HG03571 (cell line): Measurements from ENCODE around the gene SLC29A2.

ENCODE experiments used
- ATAC-seq: cut with Tn5 transposase; IDR thresholded peaks from one replicate; pipeline ENCODE4 v1.9.1; 2021; ENCODE audit not compliant: unreplicated experiment

The SLC29A2 gene

GRCh38 chr11:66371627-66372415 lies at the start of gene SLC29A2:
Gene SLC29A2 (minus strand): TSS chr11:66371760. CDS start chr11:66371591, 169 bp downstream.
- ATAC-seq = peak; percentile 55

- ATAC-seq = no peak
These were observed 49.3 kb upstream of the SLC29A2 start, which contains the start of gene NPAS4 for GRCh38 chr11:66420671-66421476. Gene NPAS4 (plus strand): TSS chr11:66421035. CDS start chr11:66421180, 145 bp downstream.

- ATAC-seq = no peak
These were observed 48.3 kb upstream of the SLC29A2 start for GRCh38 chr11:66419825-66420224.

GRCh38 chr11:66418986-66419308 lies 47.4 kb upstream of the SLC29A2 start:
- ATAC-seq = no peak

GRCh38 chr11:66418168-66418985 lies 46.8 kb upstream of the SLC29A2 start:
- no peak for ATAC-seq

GRCh38 chr11:66417000-66417399 lies 45.4 kb upstream of the SLC29A2 start:
- ATAC-seq = no peak

GRCh38 chr11:66415423-66415822 lies 43.9 kb upstream of the SLC29A2 start:
- ATAC-seq = no peak

- ATAC-seq = no peak
These were observed 42.8 kb upstream of the SLC29A2 start for GRCh38 chr11:66414120-66414934.

- ATAC-seq = no peak
These were observed 41.6 kb upstream of the SLC29A2 start for GRCh38 chr11:66413167-66413566.

- no peak for ATAC-seq
These were observed 40.5 kb upstream of the SLC29A2 start for GRCh38 chr11:66412110-66412509.

GRCh38 chr11:66411323-66411722 lies 39.8 kb upstream of the SLC29A2 start:
- ATAC-seq = no peak

GRCh38 chr11:66410191-66410590 lies 38.6 kb upstream of the SLC29A2 start:
- ATAC-seq = no peak

GRCh38 chr11:66409226-66409625 lies 37.7 kb upstream of the SLC29A2 start:
- ATAC-seq = no peak

- ATAC-seq = peak; percentile 42
These were observed 37.1 kb upstream of the SLC29A2 start for GRCh38 chr11:66408488-66409214.

- no peak for ATAC-seq
These were observed 36.1 kb upstream of the SLC29A2 start for GRCh38 chr11:66407651-66408050.

GRCh38 chr11:66393954-66394353 lies 22.4 kb upstream of the SLC29A2 start:
- no peak for ATAC-seq

GRCh38 chr11:66391322-66391721 lies 19.8 kb upstream of the SLC29A2 start:
- no peak for ATAC-seq

GRCh38 chr11:66388780-66389386 lies 17.3 kb upstream of the SLC29A2 start:
- no peak for ATAC-seq
